Thoracic aorta (tissue), 2 donors: ENCODE results near the gene CIAO3. TPM values are rescaled to one million over a fixed set of nuclear protein-coding genes. Genes with fewer than 3 reads are reported as not detected.

Experiments
- ATAC-seq: fragments of 150-250 bp; one replicate; pipeline ENCODE4 v1.8.0; 2017; ENCODE audit warnings: low read depth; ENCODE audit not compliant: insufficient number of reproducible peaks, low FRiP score
- DNase-seq: peaks from one replicate; pipeline ENCODE4 v3.0.0-alpha.2; 2020; ENCODE audit warnings: low spot score
- H3K27ac ChIP-seq, 2 donors: fragments of 200-600 bp; sonication (generic); 1 replicate in 1 of 2; 2 replicates in 1 of 2; pipeline ENCODE4 v1.5.1; 2016; ENCODE audit warnings: mild to moderate bottlenecking in 2 of 2, moderate library complexity in 2 of 2
- H3K27me3 ChIP-seq: fragments of 200-600 bp; sonication (generic); replicated peaks from 2 replicates; pipeline ENCODE4 v1.6.0; 2016; ENCODE audit warnings: mild to moderate bottlenecking; ENCODE audit not compliant: insufficient read depth
- H3K36me3 ChIP-seq: fragments of 200-600 bp; sonication (generic); one replicate; pipeline ENCODE4 v1.5.1; 2016
- H3K4me1 ChIP-seq, 2 donors: fragments of 200-600 bp; sonication (generic); 1 replicate in 1 of 2; 2 replicates in 1 of 2; pipeline versions ENCODE4 v1.5.1 to v1.6.0; 2016; ENCODE audit warnings: low read depth in 2 of 2, mild to moderate bottlenecking in 1 of 2; ENCODE audit not compliant: control insufficient read depth in 1 of 2
- H3K4me3 ChIP-seq: fragments of 200-600 bp; sonication (generic); 2 replicates; pipeline ENCODE4 v1.5.1; 2016; ENCODE audit warnings: mild to moderate bottlenecking
- H3K9me3 ChIP-seq: fragments of 200-600 bp; sonication (generic); 2 replicates; pipeline ENCODE4 v1.5.1; 2016
- CTCF ChIP-seq: fragments of 200-600 bp; sonication (generic); IDR thresholded peaks from one replicate; pipeline ENCODE4 v1.5.1; 2019; ENCODE audit warnings: antibody characterized with exemption
- total RNA-seq, 2 donors: library from RNA; depleted of rRNA; stranded (reverse); fragments of >200 nt; gene quantifications; one replicate each; pipeline versions ENCODE4 v1.1.0 to v1.2.3, GENCODE V29; 2016

CIAO3 gene
- total RNA-seq, 2 donors from 2014 or later, result 27.0 to 30.3 TPM

GRCh38 chr16:686459-687260, 54.1 kb downstream of the CIAO3 start:
- no peaks in the 10 kb centered on the region for H3K9me3 ChIP-seq
- peaks cover 22% of the 10 kb centered on the region for H3K36me3 ChIP-seq
- H3K4me3 ChIP-seq, result no peak overlapping the region
- TF ChIP-seq CTCF, result no peak
- no peaks in the 10 kb centered on the region for H3K27me3 ChIP-seq
- DNase-seq (no peak), ATAC-seq (no peak)
- peaks cover 34 to 50% of the 10 kb centered on the region in 2 donors for H3K4me1 ChIP-seq
- no peak overlapping the region for H3K27ac ChIP-seq

GRCh38 chr16:685967-686366, 54.8 kb downstream of the CIAO3 start:
- Histone ChIP-seq H3K9me3 (no peaks in the 10 kb centered on the region), H3K4me1 (peaks cover 41 to 57% of the 10 kb centered on the region in 2 donors), H3K36me3 (peaks cover 25% of the 10 kb centered on the region), H3K27ac (no peak overlapping the region), H3K4me3 (no peak overlapping the region), H3K27me3 (no peaks in the 10 kb centered on the region)
- DNase-seq (no peak), ATAC-seq (no peak)
- no peak for TF ChIP-seq CTCF

GRCh38 chr16:684961-685696, 55.7 kb downstream of the CIAO3 start:
- TF ChIP-seq CTCF, result no peak
- H3K36me3 ChIP-seq, result peaks cover 25% of the 10 kb centered on the region
- peak overlapping the region; percentile 87 for H3K4me3 ChIP-seq
- ATAC-seq (no peak), DNase-seq (no peak)
- H3K9me3 ChIP-seq, result no peaks in the 10 kb centered on the region
- no peaks in the 10 kb centered on the region for H3K27me3 ChIP-seq
- H3K27ac ChIP-seq, result no peak overlapping the region
- H3K4me1 ChIP-seq, result peaks cover 39 to 57% of the 10 kb centered on the region in 2 donors

GRCh38 chr16:684071-684794, 56.6 kb downstream of the CIAO3 start, which contains the start of gene JMJD8:
Gene JMJD8 (minus strand): TSS chr16:684334. CDS start chr16:684319, 15 bp downstream.
- Histone ChIP-seq H3K27ac (peak within 1 kb of the TSS; percentile 73 to 79), H3K36me3 (peaks cover 25% of the 10 kb centered on the region)

More at GRCh38 chr16:684071-684794, 56.6 kb downstream of the CIAO3 start, which contains the start of gene JMJD8:
- DNase-seq (peak; percentile 85), ATAC-seq (peak; percentile 57)
- Histone ChIP-seq H3K27me3 (no peaks in the 10 kb centered on the region), H3K4me1 (peaks cover 34 to 55% of the 10 kb centered on the region in 2 donors), H3K9me3 (no peaks in the 10 kb centered on the region), H3K4me3 (peak within 1 kb of the TSS; percentile 87)
- TF ChIP-seq CTCF, result no peak
